Caco-2 (cell line): ENCODE data around the gene MAN1C1. TPM values are rescaled to one million over a fixed set of nuclear protein-coding genes. Genes with fewer than 3 reads are reported as not detected.

Source experiments
- BruUV-seq: library from RNA; stranded (reverse); fragments of 400-500 nt; replicated peaks from 2 replicates; lab custom pipeline; 2021; lab: Mats Ljungman, UMichigan
- CTCF ChIA-PET: fragments of 300-600 bp; sonication (Branson Sonifier 250); formaldehyde crosslinking; loops from one replicate; lab custom pipeline; 2022; ENCODE audit warnings: antibody characterized with exemption; lab: Charles Lee
- POLR2A ChIA-PET: fragments of 300-600 bp; sonication (Branson Sonifier 250); formaldehyde crosslinking; loops from one replicate; lab custom pipeline; 2022; ENCODE audit warnings: antibody characterized with exemption; lab: Charles Lee
- DNase-seq, 2 experiments: peaks; one replicate each; pipeline versions ENCODE4 v3.0.0 to v3.0.0-alpha.2; 2020 to 2022
- H3K27me3 ChIP-seq: replicated peaks from 2 replicates; pipeline ENCODE4 v1.6.0; 2011; ENCODE audit warnings: low read length; ENCODE audit not compliant: control insufficient read depth, insufficient read depth
- H3K36me3 ChIP-seq: 2 replicates; pipeline ENCODE4 v1.5.1; 2011; ENCODE audit warnings: low read length; ENCODE audit not compliant: control insufficient read depth, insufficient read depth
- H3K4me1 ChIP-seq: fragments of 250-450 bp; sonication (Bioruptor Pico); 2 replicates; pipeline ENCODE4 v1.5.1; 2020; ENCODE audit warnings: mild to moderate bottlenecking
- H3K4me3 ChIP-seq: 2 replicates; pipeline ENCODE4 v1.5.1; 2011; ENCODE audit warnings: low read depth, mild to moderate bottlenecking, control low read depth, low read length
- H3K9me3 ChIP-seq: fragments of 250-450 bp; sonication (Bioruptor Pico); 2 replicates; pipeline ENCODE4 v1.5.1; 2020; ENCODE audit warnings: mild to moderate bottlenecking, moderate library complexity
- H3K27ac Mint-ChIP-seq: one replicate; pipeline ENCODE4 v1.8.0; 2022; ENCODE audit warnings: mixed read lengths; ENCODE audit not compliant: unreplicated experiment
- H3K27me3 Mint-ChIP-seq: one replicate; pipeline ENCODE4 v1.8.0; 2022; ENCODE audit warnings: mixed read lengths; ENCODE audit not compliant: insufficient read depth, unreplicated experiment
- H3K36me3 Mint-ChIP-seq: one replicate; pipeline ENCODE4 v1.8.0; 2022; ENCODE audit warnings: mild to moderate bottlenecking, mixed read lengths; ENCODE audit not compliant: insufficient read depth, unreplicated experiment
- H3K4me1 Mint-ChIP-seq: one replicate; pipeline ENCODE4 v1.8.0; 2022; ENCODE audit warnings: low read depth, mixed read lengths; ENCODE audit not compliant: unreplicated experiment
- H3K4me3 Mint-ChIP-seq: one replicate; pipeline ENCODE4 v1.8.0; 2022; ENCODE audit warnings: mild to moderate bottlenecking, moderate library complexity, mixed read lengths; ENCODE audit not compliant: unreplicated experiment
- H3K9me3 Mint-ChIP-seq: one replicate; pipeline ENCODE4 v1.8.0; 2022; ENCODE audit warnings: mixed read lengths; ENCODE audit not compliant: unreplicated experiment
- CTCF ChIP-seq, 2 experiments: fragments of 200-600 bp in 1 of 2; IDR thresholded peaks; 1 replicate in 1 of 2; 2 replicates in 1 of 2; pipeline versions ENCODE4 v1.5.1 to v1.8.0; 2011 to 2022; ENCODE audit warnings: antibody characterized with exemption in 1 of 2, control low read depth in 1 of 2, inconsistent platforms in 1 of 2, low read depth in 1 of 2, low read length in 1 of 2, mild to moderate bottlenecking in 1 of 2, moderate library complexity in 1 of 2; ENCODE audit not compliant: insufficient read depth in 1 of 2, severe bottlenecking in 1 of 2, unreplicated experiment in 1 of 2
- intact Hi-C: fragments of 100-400 bp; cut with micrococcal nuclease; formaldehyde crosslinking; loops from one replicate; pipeline ENCODE4 v1.10.0; 2022; ENCODE audit not compliant: unreplicated experiment
- total RNA-seq: library from RNA; stranded (reverse); gene quantifications from 2 replicates; pipeline ENCODE4 v1.2.3, GENCODE V29; 2022

MAN1C1 gene
- total RNA-seq, 1 experiment from 2014 or later = 2.7 TPM

- intact Hi-C loops = no loop called here
- H3K27me3 Mint-ChIP-seq = no peaks in the 10 kb centered on the region
- H3K4me1 Mint-ChIP-seq = no peaks in the 10 kb centered on the region
- H3K9me3 Mint-ChIP-seq = peaks cover 25% of the 10 kb centered on the region
- Histone ChIP-seq H3K27me3 (no peaks in the 10 kb centered on the region), H3K4me3 (no peak overlapping the region), H3K36me3 (no peaks in the 10 kb centered on the region), H3K9me3 (no peaks in the 10 kb centered on the region), H3K4me1 (no peaks in the 10 kb centered on the region)
- POLR2A ChIA-PET = no interaction called here
- CTCF ChIA-PET = no interaction called here
- no peak for DNase-seq
- H3K27ac Mint-ChIP-seq = no peak overlapping the region
- no peak overlapping the region for H3K4me3 Mint-ChIP-seq
- no TSS peak for BruUV-seq
- no peaks in the 10 kb centered on the region for H3K36me3 Mint-ChIP-seq
- no peak for TF ChIP-seq CTCF (IDR thresholded peaks at IDR 0.05; ENCODE audit: insufficient read depth in 1 of 2, low read depth in 1 of 2, low read length in 1 of 2, severe bottlenecking in 1 of 2, unreplicated experiment in 1 of 2)
Measured at GRCh38 chr1:25640646-25641328, 24.2 kb downstream of the MAN1C1 start.

DNA sequence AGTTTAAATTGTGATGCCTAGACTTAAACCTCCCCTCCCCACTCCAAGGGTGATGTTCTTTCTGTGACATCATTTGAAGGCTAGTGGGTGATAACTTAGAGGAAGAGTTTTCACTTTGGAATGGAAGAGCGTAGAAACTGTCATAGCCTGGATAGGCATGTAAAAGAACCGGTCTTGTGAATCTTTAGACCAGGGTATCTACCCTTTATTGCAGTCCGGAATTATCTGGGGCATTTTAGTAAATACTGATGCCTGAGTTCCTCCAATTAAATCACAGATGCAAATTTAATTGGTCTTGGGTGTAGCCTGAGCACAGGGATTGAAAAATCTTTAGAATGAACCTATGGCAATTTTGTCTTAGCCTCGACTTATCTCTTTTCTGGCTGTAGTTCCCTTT, 24.7 kb downstream of the MAN1C1 start:
- intact Hi-C loops = no loop called here

GRCh38 chr1:25641931-25642573, 25.5 kb downstream of the MAN1C1 start:
- CTCF ChIA-PET = no interaction called here
- Mint-ChIP-seq H3K27ac (no peak overlapping the region), H3K4me1 (no peaks in the 10 kb centered on the region), H3K27me3 (no peaks in the 10 kb centered on the region), H3K9me3 (peaks cover 25% of the 10 kb centered on the region), H3K4me3 (no peak overlapping the region), H3K36me3 (no peaks in the 10 kb centered on the region)
- no peak for DNase-seq
- TF ChIP-seq CTCF (IDR thresholded peaks at IDR 0.05; ENCODE audit: insufficient read depth in 1 of 2, low read depth in 1 of 2, low read length in 1 of 2, severe bottlenecking in 1 of 2, unreplicated experiment in 1 of 2) = no peak
- intact Hi-C loops = no loop called here
- BruUV-seq = no TSS peak
- no peaks in the 10 kb centered on the region for H3K9me3 ChIP-seq
- POLR2A ChIA-PET = no interaction called here
- no peak overlapping the region for H3K4me3 ChIP-seq
- H3K27me3 ChIP-seq = no peaks in the 10 kb centered on the region
- no peaks in the 10 kb centered on the region for H3K36me3 ChIP-seq
- H3K4me1 ChIP-seq = no peaks in the 10 kb centered on the region

More for the DNA sequence above, 24.7 kb downstream of the MAN1C1 start:
- no peaks in the 10 kb centered on the region for H3K36me3 ChIP-seq
- H3K4me1 Mint-ChIP-seq = no peaks in the 10 kb centered on the region
- peaks cover 25% of the 10 kb centered on the region for H3K9me3 Mint-ChIP-seq
- no peaks in the 10 kb centered on the region for H3K27me3 ChIP-seq
- no peak overlapping the region for H3K27ac Mint-ChIP-seq
- no peak for DNase-seq
- H3K9me3 ChIP-seq = no peaks in the 10 kb centered on the region
- H3K4me3 Mint-ChIP-seq = no peak overlapping the region
- POLR2A ChIA-PET = no interaction called here
- no peak for TF ChIP-seq CTCF (IDR thresholded peaks at IDR 0.05; ENCODE audit: insufficient read depth in 1 of 2, low read depth in 1 of 2, low read length in 1 of 2, severe bottlenecking in 1 of 2, unreplicated experiment in 1 of 2)
- no peak overlapping the region for H3K4me3 ChIP-seq
- H3K4me1 ChIP-seq = no peaks in the 10 kb centered on the region
- H3K36me3 Mint-ChIP-seq = no peaks in the 10 kb centered on the region
- no TSS peak for BruUV-seq
- no peaks in the 10 kb centered on the region for H3K27me3 Mint-ChIP-seq
- CTCF ChIA-PET = no interaction called here
